B cell (primary cell): Measurements from ENCODE around the gene COL13A1.

Experiments used
- CTCF ChIP-seq: fragments of 200-600 bp; IDR thresholded peaks from one replicate; pipeline ENCODE4 v1.8.0; 2022; ENCODE audit warnings: antibody characterized with exemption, mild to moderate bottlenecking
- EZH2 ChIP-seq: IDR thresholded peaks from 2 replicates; pipeline ENCODE4 v1.6.1; 2012; ENCODE audit warnings: borderline replicate concordance, low read depth, mild to moderate bottlenecking, moderate library complexity, low read length; ENCODE audit not compliant: insufficient read depth, poor library complexity, severe bottlenecking

GRCh38 chr10:69780077-69780476, 21.6 kb upstream of the COL13A1 start:
- TF ChIP-seq CTCF (no peak), EZH2 (no peak)
